Tibial nerve (tissue), 4 donors: ENCODE results near the gene GABRG3.

Experiments used
- CTCF ChIP-seq, 5 experiments: fragments of 200-600 bp in 3 of 5; fragments of 450-650 bp in 2 of 5; sonication (generic) in 3 of 5; IDR thresholded peaks; one replicate each; pipeline ENCODE4 v1.5.1; 2016 to 2019; ENCODE audit warnings: antibody characterized with exemption in 5 of 5, mild to moderate bottlenecking in 3 of 5, moderate library complexity in 2 of 5
- EP300 ChIP-seq, 2 donors: sonication (generic); formaldehyde crosslinking; IDR thresholded peaks; one replicate each; pipeline ENCODE4 v1.6.1; 2017; ENCODE audit warnings: antibody characterized with exemption in 2 of 2, mild to moderate bottlenecking in 1 of 2
- POLR2A ChIP-seq, 2 donors: fragments of 450-650 bp; IDR thresholded peaks; one replicate each; pipeline ENCODE4 v1.6.1; 2017; ENCODE audit warnings: antibody characterized with exemption in 2 of 2, mild to moderate bottlenecking in 2 of 2, moderate library complexity in 2 of 2

- TF ChIP-seq CTCF (IDR thresholded peaks at IDR 0.05) (no peak), EP300 (IDR thresholded peaks at IDR 0.05) (no peak), POLR2A (IDR thresholded peaks at IDR 0.05) (no peak)
These were observed 483.5 kb downstream of the GABRG3 start for GRCh38 chr15:27454281-27455075.
